Cardiac muscle cell (in vitro differentiated cells and primary cell): ENCODE results near the gene RNF145. TPM values are rescaled to one million over a fixed set of nuclear protein-coding genes. Genes with fewer than 3 reads are reported as not detected.

ENCODE experiments used
- DNase-seq, 2 donors: peaks; one replicate each; pipeline versions ENCODE4 v3.0.0 to v3.0.0-alpha.2; 2010 to 2017; ENCODE audit warnings: low read depth in 1 of 2, low spot score in 1 of 2
- H3K27ac ChIP-seq: fragments of 200-600 bp; sonication (generic); 2 replicates; pipeline ENCODE4 v1.5.1; 2016
- H3K27me3 ChIP-seq: fragments of 200-600 bp; sonication (generic); 2 replicates; pipeline ENCODE4 v1.6.0; 2016; ENCODE audit warnings: control low read depth
- H3K36me3 ChIP-seq: fragments of 200-600 bp; sonication (generic); 2 replicates; pipeline ENCODE4 v1.5.1; 2016; ENCODE audit warnings: control low read depth
- H3K4me1 ChIP-seq: fragments of 200-600 bp; sonication (generic); 2 replicates; pipeline ENCODE4 v1.8.1; 2017; ENCODE audit warnings: low read depth, mild to moderate bottlenecking, mixed run types
- H3K4me3 ChIP-seq: fragments of 200-600 bp; sonication (generic); 2 replicates; pipeline ENCODE4 v1.5.1; 2016; ENCODE audit warnings: mild to moderate bottlenecking
- H3K9me3 ChIP-seq: fragments of 200-600 bp; sonication (generic); 2 replicates; pipeline ENCODE4 v1.5.1; 2017; ENCODE audit warnings: low read depth, mild to moderate bottlenecking, control low read depth
- CTCF ChIP-seq: IDR thresholded peaks from 2 replicates; pipeline ENCODE4 v1.5.1; 2012; ENCODE audit warnings: low read depth, mild to moderate bottlenecking, low read length
- polyA plus RNA-seq: library from polyadenylated mRNA; unstranded; fragments of >200 nt; fragmentation: Nextera tagmentation; extraction: Ambion mirVana; gene quantifications from 2 replicates; pipeline ENCODE4 v1.2.1, GENCODE V29; 2016
- total RNA-seq: library from RNA; depleted of rRNA; stranded (reverse); fragments of >200 nt; gene quantifications from 2 replicates; pipeline ENCODE4 v1.2.3, GENCODE V29; 2016

RNF145 gene
- total and polyA plus RNA-seq, 2 experiments from 2014 or later = 17.1 to 38.7 TPM

- H3K4me3 ChIP-seq = no peak overlapping the region
- peaks cover 5% of the 10 kb centered on the region for H3K36me3 ChIP-seq
- peaks cover 35% of the 10 kb centered on the region for H3K4me1 ChIP-seq
- no peaks in the 10 kb centered on the region for H3K9me3 ChIP-seq
- H3K27ac ChIP-seq = no peak overlapping the region
- no peak for TF ChIP-seq CTCF
- peak in 1 of 2 donors; percentile 68 for DNase-seq
- no peaks in the 10 kb centered on the region for H3K27me3 ChIP-seq
Observed at GRCh38 chr5:159202151-159202550, 7.2 kb downstream of the RNF145 start.

GRCh38 chr5:159199780-159200179 is 9.6 kb downstream of the RNF145 start:
- peaks cover 5% of the 10 kb centered on the region for H3K36me3 ChIP-seq
- H3K27ac ChIP-seq = no peak overlapping the region
- H3K4me3 ChIP-seq = no peak overlapping the region
- no peak for TF ChIP-seq CTCF
- DNase-seq = no peak
- peaks cover 11% of the 10 kb centered on the region for H3K4me1 ChIP-seq
- H3K9me3 ChIP-seq = no peaks in the 10 kb centered on the region
- H3K27me3 ChIP-seq = no peaks in the 10 kb centered on the region

- no peak for DNase-seq
- H3K27me3 ChIP-seq = no peaks in the 10 kb centered on the region
- no peaks in the 10 kb centered on the region for H3K9me3 ChIP-seq
- peaks cover 11% of the 10 kb centered on the region for H3K36me3 ChIP-seq
- H3K4me3 ChIP-seq = no peak overlapping the region
- H3K27ac ChIP-seq = no peak overlapping the region
- TF ChIP-seq CTCF = no peak
- H3K4me1 ChIP-seq = peaks cover 10% of the 10 kb centered on the region
Observed at GRCh38 chr5:159199225-159199624, 10.1 kb downstream of the RNF145 start.

GRCh38 chr5:159198063-159199036 is 11.0 kb downstream of the RNF145 start:
- peaks cover 2% of the 10 kb centered on the region for H3K4me1 ChIP-seq
- peaks cover 19% of the 10 kb centered on the region for H3K36me3 ChIP-seq
- H3K27ac ChIP-seq = no peak overlapping the region
- no peaks in the 10 kb centered on the region for H3K9me3 ChIP-seq
- H3K4me3 ChIP-seq = no peak overlapping the region
- DNase-seq = no peak
- TF ChIP-seq CTCF = no peak
- no peaks in the 10 kb centered on the region for H3K27me3 ChIP-seq

- Histone ChIP-seq H3K4me3 (no peak overlapping the region), H3K4me1 (no peaks in the 10 kb centered on the region), H3K9me3 (no peaks in the 10 kb centered on the region), H3K27ac (no peak overlapping the region), H3K27me3 (no peaks in the 10 kb centered on the region), H3K36me3 (peaks cover 25% of the 10 kb centered on the region)
- no peak for TF ChIP-seq CTCF
- DNase-seq = no peak
Observed at GRCh38 chr5:159195775-159196174, 13.6 kb downstream of the RNF145 start.
